GM19438 (cell line): ENCODE measurements around the gene C2orf69.
"Not testable (repeated sequence)": the region's sequence is repeated elsewhere in the genome, so short reads cannot be mapped to it uniquely, and the experiment has no call there.

ENCODE experiments used
- ATAC-seq: cut with Tn5 transposase; IDR thresholded peaks from one replicate; pipeline ENCODE4 v1.9.1; 2021; ENCODE audit warnings: low read depth; ENCODE audit not compliant: unreplicated experiment

Gene C2orf69

GRCh38 chr2:199912553-199913114 is 1.5 kb downstream of the C2orf69 start:
- ATAC-seq, result not testable (repeated sequence)

- no peak for ATAC-seq
Measured at GRCh38 chr2:199914372-199914958, 3.4 kb downstream of the C2orf69 start.

GRCh38 chr2:199916980-199917379 is 5.9 kb downstream of the C2orf69 start:
- no peak for ATAC-seq

- no peak for ATAC-seq
Measured at GRCh38 chr2:199922856-199923255, 11.8 kb downstream of the C2orf69 start.

GRCh38 chr2:199923924-199924323 is 12.8 kb downstream of the C2orf69 start:
- no peak for ATAC-seq

- no peak for ATAC-seq
Measured at GRCh38 chr2:199926806-199927205, 15.7 kb downstream of the C2orf69 start.

GRCh38 chr2:199928226-199928625 is 17.1 kb downstream of the C2orf69 start:
- no peak for ATAC-seq

GRCh38 chr2:199928626-199929025 is 17.5 kb downstream of the C2orf69 start:
- ATAC-seq, result no peak

GRCh38 chr2:199929262-199929661 is 18.2 kb downstream of the C2orf69 start:
- no peak for ATAC-seq

- ATAC-seq, result no peak
Measured at GRCh38 chr2:199932312-199932855, 21.3 kb downstream of the C2orf69 start.

- no peak for ATAC-seq
Measured at GRCh38 chr2:199933466-199933865, 22.4 kb downstream of the C2orf69 start.

GRCh38 chr2:199936554-199936953 is 25.5 kb downstream of the C2orf69 start:
- ATAC-seq, result no peak

- peak; percentile 49 for ATAC-seq
Measured at GRCh38 chr2:199940373-199940772, 29.3 kb downstream of the C2orf69 start.

GRCh38 chr2:199943373-199943772 is 32.3 kb downstream of the C2orf69 start:
- no peak for ATAC-seq

- ATAC-seq, result no peak
Measured at GRCh38 chr2:199946196-199946595, 35.1 kb downstream of the C2orf69 start.

GRCh38 chr2:199946836-199947235 is 35.7 kb downstream of the C2orf69 start:
- no peak for ATAC-seq

GRCh38 chr2:199950396-199950795 is 39.3 kb downstream of the C2orf69 start:
- ATAC-seq, result no peak

GRCh38 chr2:199951023-199951422 is 39.9 kb downstream of the C2orf69 start:
- no peak for ATAC-seq

GRCh38 chr2:199955007-199955338 is 43.9 kb downstream of the C2orf69 start:
- ATAC-seq, result peak; percentile 56

- ATAC-seq, result peak; percentile 92
Measured at GRCh38 chr2:199955339-199956061, 44.4 kb downstream of the C2orf69 start, which contains the start of the genes MAIP1 and TYW5. MAIP1 (plus strand) TSS chr2:199955582; CDS start chr2:199955799, 217 bp downstream. TYW5 (minus strand) TSS chr2:199955491; CDS start chr2:199955470, 21 bp downstream.

GRCh38 chr2:199956062-199956380 is 44.9 kb downstream of the C2orf69 start:
- no peak for ATAC-seq

- ATAC-seq, result no peak
Measured at GRCh38 chr2:199958014-199958413, 46.9 kb downstream of the C2orf69 start.
